NOMO-1 treated with dmso at 0.1 percent for 144 hours (cell line): Measurements from ENCODE around the gene CTSA.
"Not testable (repeated sequence)": the region's sequence is repeated elsewhere in the genome, so short reads cannot be mapped to it uniquely, and the experiment has no call there.

Experiments used
- DNase-seq: peaks from one replicate; lab custom pipeline; 2025; ENCODE audit not compliant: unreplicated experiment; lab: John Stamatoyannopoulos, UW

CTSA gene

DNA sequence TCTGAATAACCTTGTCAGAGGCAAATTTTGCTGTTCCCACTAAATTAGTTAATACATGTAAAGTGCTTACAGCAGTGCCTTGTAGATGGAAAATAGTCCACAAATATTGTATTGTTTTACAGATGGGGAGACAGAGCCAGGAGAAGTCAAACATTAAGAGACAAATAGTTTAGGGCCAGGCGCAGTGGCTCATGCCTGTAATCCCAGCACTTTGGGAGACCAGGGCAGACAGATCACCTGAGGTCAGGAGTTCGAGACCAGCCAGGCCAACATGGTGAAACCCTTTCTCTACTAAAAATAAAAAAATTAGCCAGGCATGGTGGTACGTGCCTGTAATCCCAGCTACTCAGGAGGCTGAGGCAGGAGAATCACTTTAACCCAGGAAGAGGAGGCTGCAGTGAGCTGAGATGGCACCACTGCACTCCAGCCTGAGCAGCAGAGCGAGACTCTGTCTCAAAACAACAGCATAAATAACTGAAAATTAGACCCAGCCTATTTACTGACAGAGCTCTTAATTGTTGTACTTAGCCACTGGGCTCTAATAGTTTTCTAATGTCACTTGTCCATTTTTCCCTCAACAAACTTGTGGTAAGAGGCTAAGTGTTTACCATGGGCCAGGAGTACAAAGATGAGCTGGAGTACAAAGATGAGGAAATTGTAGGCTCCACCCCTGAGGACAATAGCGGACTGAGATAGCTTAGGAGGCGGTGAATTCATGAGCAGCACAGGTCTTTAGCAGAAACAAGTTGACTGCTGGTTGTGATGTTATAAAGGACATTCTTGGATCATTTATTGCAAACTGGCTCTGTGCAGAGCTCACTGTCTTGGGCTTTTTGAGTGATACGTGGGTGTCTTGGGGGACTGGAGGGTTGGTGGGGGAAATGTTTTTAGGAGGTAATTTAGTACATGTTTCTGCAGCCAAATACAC, 27.3 kb upstream of the CTSA start:
- DNase-seq, result no peak

DNA sequence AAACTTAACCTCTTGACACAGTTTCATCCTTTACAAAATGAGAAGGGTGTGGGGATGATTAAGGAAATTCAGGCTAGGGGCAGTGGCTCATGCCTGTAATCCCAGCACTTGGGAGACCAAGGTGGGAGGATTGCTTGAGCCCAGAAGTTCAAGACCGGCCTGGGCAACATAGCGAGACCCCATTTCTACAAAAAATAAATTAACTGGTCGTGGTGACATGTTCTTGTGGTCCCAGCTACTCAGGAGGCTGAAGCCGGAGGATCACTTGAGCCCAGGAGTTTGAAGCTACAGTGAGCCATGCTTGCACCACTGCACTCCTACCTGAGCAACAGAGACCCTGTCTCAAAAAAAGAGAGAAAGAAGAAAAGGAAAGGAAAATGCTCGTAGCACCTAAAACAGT, 24.7 kb upstream of the CTSA start:
- DNase-seq, result no peak

DNA sequence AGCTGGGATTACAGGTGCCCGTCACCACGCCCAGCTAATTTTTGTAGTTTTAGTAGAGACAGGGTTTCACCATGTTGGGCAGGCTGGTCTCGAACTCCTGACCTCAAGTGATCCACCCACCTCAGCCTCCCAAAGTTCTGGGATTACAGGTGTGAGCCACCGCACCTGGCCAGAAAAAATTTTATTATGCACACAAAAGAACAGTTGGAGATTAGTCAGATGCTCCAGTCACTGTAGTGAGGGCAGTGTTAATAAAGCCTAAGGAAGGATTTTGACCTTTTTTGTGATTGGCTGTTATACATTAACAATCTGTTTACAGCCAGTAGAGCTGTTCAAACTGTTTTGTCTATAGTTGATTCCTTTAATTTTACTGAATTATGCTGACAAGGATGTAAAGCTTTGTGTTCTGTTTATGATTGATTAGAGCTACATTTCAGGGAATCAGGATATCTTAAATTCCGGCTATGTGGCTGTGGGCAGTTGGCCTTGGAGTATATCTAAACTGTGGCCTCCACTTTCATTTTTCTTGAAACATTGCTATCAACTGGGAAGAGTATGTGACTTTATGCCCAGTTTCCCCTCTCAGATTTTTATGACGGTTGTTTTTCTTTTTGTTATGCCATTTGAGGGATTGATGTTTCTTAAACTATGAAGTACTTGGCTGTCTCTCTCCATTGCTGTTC, 23.9 kb upstream of the CTSA start:
- no peak for DNase-seq

DNA sequence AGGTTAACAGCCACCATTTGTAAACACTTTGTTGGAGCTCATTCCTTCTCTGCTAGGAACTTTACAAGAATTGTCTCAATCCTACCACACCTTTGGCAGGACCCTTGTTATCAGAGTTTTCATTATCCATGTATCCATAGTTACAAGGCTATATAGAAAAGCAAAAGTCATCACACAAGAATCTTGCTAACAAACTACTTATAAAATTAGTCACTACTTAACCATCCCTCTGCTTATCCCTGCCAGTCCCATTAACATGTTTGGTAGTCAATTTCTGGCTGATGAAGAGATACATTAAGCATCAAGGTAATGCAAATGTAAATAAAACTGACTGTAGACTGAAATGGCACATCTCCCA, 23.3 kb upstream of the CTSA start:
- no peak for DNase-seq

GRCh38 chr20:45872626-45873025, 18.5 kb upstream of the CTSA start:
- no peak for DNase-seq

DNA sequence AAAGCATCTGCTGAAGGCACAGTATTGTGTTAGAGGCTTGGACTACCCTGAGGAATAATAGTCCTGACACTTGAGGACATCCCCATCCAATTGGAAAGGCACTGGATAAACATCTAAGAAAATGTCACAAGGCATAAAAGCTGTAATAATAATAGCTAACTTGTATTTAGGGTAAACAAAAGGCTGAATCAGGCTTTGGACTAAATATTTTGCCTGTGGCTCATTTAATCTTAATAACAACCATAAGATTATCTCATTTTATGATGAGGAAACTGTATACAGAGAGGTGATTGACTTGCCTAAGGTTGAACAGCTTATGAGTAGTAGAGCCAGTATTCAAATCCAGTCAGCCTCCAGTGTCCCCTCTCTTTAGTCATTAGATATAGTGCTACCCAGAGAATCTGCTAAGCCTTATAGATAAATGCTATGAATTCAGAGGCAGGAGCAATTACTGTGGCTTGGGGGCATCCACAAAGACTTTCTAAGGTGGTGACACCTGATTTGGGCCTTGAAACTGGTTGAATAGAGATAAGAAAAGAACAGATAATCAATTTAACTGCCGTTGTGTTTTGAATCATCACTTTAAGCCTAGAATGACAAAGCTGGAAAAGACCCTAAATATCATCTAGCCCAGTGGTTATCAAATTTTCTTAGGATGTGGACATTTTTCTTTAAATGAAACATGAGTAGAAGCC, 17.6 kb upstream of the CTSA start:
- DNase-seq, result no peak

DNA sequence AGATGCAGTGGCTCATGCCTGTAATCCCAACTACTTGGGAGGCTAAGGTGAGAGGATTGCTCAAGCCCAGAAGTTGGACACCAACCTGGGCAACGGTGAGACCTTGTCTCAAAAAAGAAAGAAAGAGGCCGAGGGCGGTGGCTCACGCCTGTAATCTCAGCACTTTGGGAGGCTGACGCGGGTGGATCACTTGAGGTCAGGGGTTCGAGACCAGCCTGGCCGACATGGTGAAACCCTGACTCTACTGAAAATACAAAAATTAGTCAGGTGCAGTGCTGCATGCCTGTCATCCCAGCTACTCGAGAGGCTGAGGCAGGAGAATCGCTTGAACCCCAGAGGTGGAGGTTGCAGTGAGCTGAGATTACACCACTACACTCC, 17.0 kb upstream of the CTSA start:
- not testable (repeated sequence) for DNase-seq

DNA sequence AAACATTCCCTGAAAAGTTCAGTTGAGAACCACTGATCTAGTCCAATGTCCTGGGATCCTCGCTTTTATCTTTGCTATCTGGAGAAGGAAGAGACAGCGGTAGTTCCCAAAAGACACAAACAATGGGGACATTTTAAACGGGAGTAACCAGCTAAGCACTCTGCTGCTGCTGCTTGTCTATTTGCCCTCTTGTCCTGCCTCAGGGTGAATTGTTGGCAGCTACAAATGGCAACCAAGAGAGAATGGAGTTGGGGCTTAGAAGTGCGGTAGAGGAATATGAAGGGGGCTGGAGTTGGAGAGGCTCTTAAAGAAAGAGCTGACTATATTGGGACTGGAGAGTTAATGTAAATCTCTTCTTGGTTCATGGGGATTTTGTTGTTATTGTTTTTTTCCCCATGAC, 16.6 kb upstream of the CTSA start:
- DNase-seq, result no peak

DNA sequence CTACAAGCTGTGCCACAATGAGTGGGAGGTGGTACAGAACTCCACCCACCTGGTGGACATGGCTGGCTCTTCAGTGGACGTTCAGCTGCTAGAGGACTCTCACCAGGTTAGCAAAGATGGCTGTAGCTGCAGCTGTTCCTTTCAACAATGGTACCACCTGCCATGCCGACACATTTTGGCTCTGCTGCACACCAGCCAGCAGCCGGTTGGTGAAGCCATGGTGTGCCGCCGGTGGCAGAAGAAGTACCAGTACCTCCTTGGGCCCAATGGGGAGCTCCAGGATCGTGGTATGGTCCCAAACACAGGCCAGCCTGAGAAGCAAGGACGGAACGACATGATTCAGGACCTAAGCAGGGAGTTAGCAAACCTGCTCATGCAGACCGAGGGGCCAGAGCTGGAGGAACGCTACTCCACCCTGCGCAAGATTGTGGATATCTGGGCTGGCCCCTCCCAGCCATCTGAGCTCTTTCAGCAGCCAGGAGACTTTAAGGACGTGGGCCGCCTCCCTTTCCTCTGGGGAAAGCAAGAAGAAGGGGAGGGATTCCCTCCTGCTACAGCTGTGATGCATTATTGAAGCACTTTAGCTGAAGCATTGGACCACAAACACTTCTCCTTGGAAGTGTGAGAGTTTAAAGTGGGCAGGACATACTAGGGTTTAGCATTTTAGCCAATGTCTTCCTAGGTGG, 12.9 kb upstream of the CTSA start:
- no peak for DNase-seq

- DNase-seq, result peak; percentile 97
Observed at GRCh38 chr20:45880988-45881788, 9.9 kb upstream of the CTSA start, which contains the start of gene ZSWIM1. ZSWIM1 (plus strand) TSS chr20:45881227; CDS start chr20:45882593, 1,366 bp downstream.

- no peak for DNase-seq
Observed at GRCh38 chr20:45882469-45883099, 8.6 kb upstream of the CTSA start.

GRCh38 chr20:45883100-45883469, 8.1 kb upstream of the CTSA start:
- no peak for DNase-seq

- DNase-seq, result no peak
Observed at GRCh38 chr20:45886590-45887345, 4.4 kb upstream of the CTSA start.

- no peak for DNase-seq
Observed at GRCh38 chr20:45887346-45887715, 3.8 kb upstream of the CTSA start, which contains the start of gene SPATA25. SPATA25 (minus strand) TSS chr20:45887622; CDS start chr20:45887590, 32 bp downstream.

GRCh38 chr20:45888681-45889080, 2.5 kb upstream of the CTSA start:
- no peak for DNase-seq

DNA sequence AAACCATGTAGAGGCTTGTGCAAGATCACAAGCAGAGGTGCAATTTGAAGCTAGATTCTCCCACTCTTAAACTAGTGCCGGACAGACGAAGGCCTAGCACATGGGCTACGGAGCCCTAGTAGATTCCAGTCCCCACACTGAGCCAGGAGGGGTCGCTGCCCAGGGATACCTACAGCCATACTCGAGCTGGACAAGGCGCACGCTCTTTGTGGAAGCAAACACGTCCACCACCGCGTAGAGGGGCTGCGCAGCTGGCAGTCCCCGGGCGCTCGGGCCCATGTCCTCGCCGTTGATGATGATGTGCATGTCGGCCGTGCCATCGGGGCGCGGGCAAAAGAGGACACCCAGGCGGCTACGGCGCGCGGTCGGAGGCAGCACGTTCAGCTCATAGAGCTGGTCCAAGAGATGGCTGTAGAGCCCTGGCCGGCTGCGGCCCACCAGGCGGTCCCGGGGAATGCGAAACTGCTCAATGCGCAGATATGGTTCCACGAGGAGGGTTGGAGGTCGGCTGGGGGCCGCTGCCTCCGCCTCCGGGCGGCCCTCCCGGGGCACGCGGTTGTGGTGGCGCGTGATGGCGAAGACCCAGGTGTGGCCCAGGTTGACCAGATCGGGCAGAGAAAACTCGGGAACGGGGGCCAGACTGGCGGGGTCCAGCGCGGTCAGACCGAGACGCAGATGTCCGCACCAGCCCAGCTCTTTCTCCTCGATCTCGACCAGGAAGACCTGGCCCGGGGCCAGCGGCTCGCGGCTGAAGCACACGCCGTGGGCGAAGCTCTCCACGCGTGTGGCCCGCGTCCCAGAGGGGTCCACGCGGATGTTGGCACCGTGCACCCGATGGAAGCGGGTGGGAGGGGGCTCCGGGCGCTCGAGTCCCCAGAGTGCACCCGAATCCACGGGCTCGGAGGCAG, 804 bp upstream of the CTSA start:
- peak; percentile 21 for DNase-seq

GRCh38 chr20:45892049-45892825, 1.1 kb downstream of the CTSA start:
- DNase-seq, result peak; percentile 15
